K562 (cell line): ENCODE measurements around the gene UBE2J2. TPM values are rescaled to one million over a fixed set of nuclear protein-coding genes. Genes with fewer than 3 reads are reported as not detected.

Experiments used
- ARID1B ChIP-seq: fragments of 450-650 bp; IDR thresholded peaks from 2 replicates; pipeline ENCODE4 v1.6.1; 2016; ENCODE audit warnings: antibody characterized with exemption, mild to moderate bottlenecking, inconsistent platforms
- BRF1 ChIP-seq: IDR thresholded peaks from 3 replicates; pipeline ENCODE4 v1.6.1; 2011; ENCODE audit warnings: borderline replicate concordance, mild to moderate bottlenecking; ENCODE audit not compliant: insufficient read length; ENCODE audit errors: extremely low read depth
- KAT7 ChIP-seq: sonication (generic); formaldehyde crosslinking; IDR thresholded peaks from 2 replicates; pipeline ENCODE4 v1.8.0; 2022; ENCODE audit warnings: missing genetic modification reagents, mild to moderate bottlenecking, borderline replicate concordance
- NR2C2 ChIP-seq, 2 experiments: fragments of 200-800 bp in 1 of 2; sonication (Bioruptor generic) in 1 of 2; sonication (generic) in 1 of 2; formaldehyde crosslinking in 1 of 2; IDR thresholded peaks; 2 replicates each; pipeline versions ENCODE4 v1.6.1 to v1.8.0; 2016 to 2022; ENCODE audit warnings: mild to moderate bottlenecking in 1 of 2, missing compliant biosample characterization in 1 of 2, missing genetic modification characterization in 1 of 2, missing genetic modification reagents in 1 of 2
- NRF1 ChIP-seq, 2 experiments: fragments of 450-650 bp; IDR thresholded peaks in 1 of 2; conservative IDR thresholded peaks in 1 of 2; 2 replicates each; pipeline ENCODE4 v1.6.1; 2014; ENCODE audit warnings: mild to moderate bottlenecking in 2 of 2
- PHB2 ChIP-seq: fragments of 450-650 bp; IDR thresholded peaks from 2 replicates; pipeline ENCODE4 v1.6.1; 2017; ENCODE audit warnings: low read depth
- REST ChIP-seq, 2 experiments: fragments of 450-650 bp; formaldehyde crosslinking in 1 of 2; IDR thresholded peaks; 2 replicates each; pipeline versions ENCODE4 v1.4.0 to v1.6.1; 2014 to 2020; ENCODE audit warnings: mild to moderate bottlenecking in 2 of 2, borderline replicate concordance in 1 of 2, low read depth in 1 of 2
- SIN3B ChIP-seq: fragments of 450-650 bp; IDR thresholded peaks from 2 replicates; pipeline ENCODE4 v1.6.1; 2017; ENCODE audit warnings: low read depth, mild to moderate bottlenecking, moderate library complexity
- SREBF2 ChIP-seq: sonication (generic); formaldehyde crosslinking; IDR thresholded peaks from 2 replicates; pipeline ENCODE4 v1.4.0; 2020; ENCODE audit warnings: mild to moderate bottlenecking, missing genetic modification reagents
- TAF7 ChIP-seq: fragments of 450-650 bp; IDR thresholded peaks from 2 replicates; pipeline ENCODE4 v1.6.1; 2016; ENCODE audit warnings: missing genetic modification characterization, missing compliant biosample characterization
- TGIF2 ChIP-seq: sonication (generic); formaldehyde crosslinking; IDR thresholded peaks from 2 replicates; pipeline ENCODE4 v1.8.1; 2022; ENCODE audit warnings: mild to moderate bottlenecking, missing genetic modification reagents, moderate library complexity
- THRAP3 ChIP-seq: fragments of 450-650 bp; IDR thresholded peaks from 2 replicates; pipeline ENCODE4 v1.6.1; 2016; ENCODE audit warnings: mild to moderate bottlenecking, inconsistent platforms, borderline replicate concordance
- polyA plus RNA-seq, 8 experiments: library from polyadenylated mRNA; depleted of rRNA in 4 of 8; stranded (reverse) in 5 of 8; unstranded in 3 of 8; fragments of >200 nt; fragmentation: Nextera tagmentation in 2 of 8; fragmentation: Illumina TruSeq in 1 of 8; extraction: Ambion mirVana in 2 of 8; extraction: Trizol in 1 of 8; gene quantifications; 2 replicates each; pipeline versions ENCODE4 v1.2.1 to v1.2.3, GENCODE V29; 2011 to 2014; ENCODE audit warnings: inconsistent platforms in 1 of 8, missing spikeins in 1 of 8
- total RNA-seq, 7 experiments: library from RNA; depleted of rRNA in 6 of 7; stranded (reverse); fragments of >200 nt in 6 of 7; fragmentation: Illumina TruSeq in 2 of 7; extraction: Trizol in 2 of 7; gene quantifications; 2 replicates each; pipeline versions ENCODE4 v1.2.1 to v1.2.3, GENCODE V29; 2011 to 2021; ENCODE audit warnings: low replicate concordance in 1 of 7
- TF ChIP-seq, protein P1 (sequence below): sonication (generic); formaldehyde crosslinking; IDR thresholded peaks from 2 replicates; pipeline ENCODE4 v1.8.0; 2022; ENCODE audit warnings: mild to moderate bottlenecking, missing genetic modification reagents
- TF ChIP-seq, protein P2 (sequence below): fragments of 450-650 bp; IDR thresholded peaks from 2 replicates; pipeline ENCODE4 v1.7.0; 2016; ENCODE audit warnings: borderline replicate concordance

UBE2J2 gene
- total and polyA plus RNA-seq, 9 of the 15 experiments (the other 6 are each of a cell fraction or from before 2014, with no cell fraction given): 0.93 to 112 (median 75.5) TPM

DNA sequence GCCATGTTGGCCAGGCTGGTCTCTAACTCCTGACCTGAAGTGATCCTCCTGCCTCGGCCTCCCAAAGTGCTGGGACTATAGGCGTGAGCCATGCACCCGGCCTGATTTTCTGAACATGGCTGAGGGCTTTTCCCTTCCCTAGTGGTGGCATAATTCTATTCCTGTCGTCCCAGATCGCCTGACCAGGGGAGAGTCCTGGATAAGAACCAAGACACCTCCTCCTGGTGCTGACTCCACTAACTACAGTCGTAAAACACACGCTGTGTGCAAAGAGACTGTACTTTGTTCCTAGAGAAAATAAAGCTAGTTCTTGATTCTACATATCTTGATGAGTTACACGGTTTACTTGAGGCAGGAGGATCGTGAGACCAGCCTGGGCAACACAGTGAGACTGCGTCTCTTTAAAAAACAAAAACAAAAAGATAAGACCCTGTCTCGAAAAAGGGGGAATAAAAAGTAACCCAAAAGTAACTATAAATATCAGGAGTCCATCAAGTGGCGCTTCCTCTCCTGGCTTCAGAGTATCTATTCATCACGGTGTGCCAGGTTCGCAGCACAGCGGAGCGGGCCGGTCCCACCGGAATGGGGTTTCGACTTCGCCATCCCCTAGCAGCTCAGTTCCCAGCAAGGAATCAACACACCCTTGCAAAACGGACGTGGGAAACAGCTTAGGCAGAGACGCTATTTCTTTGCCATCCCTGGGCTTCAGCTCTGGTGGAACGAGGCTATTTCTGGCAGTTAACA, 42.8 kb downstream of the UBE2J2 start (continued):
- TF ChIP-seq, protein P1, sequence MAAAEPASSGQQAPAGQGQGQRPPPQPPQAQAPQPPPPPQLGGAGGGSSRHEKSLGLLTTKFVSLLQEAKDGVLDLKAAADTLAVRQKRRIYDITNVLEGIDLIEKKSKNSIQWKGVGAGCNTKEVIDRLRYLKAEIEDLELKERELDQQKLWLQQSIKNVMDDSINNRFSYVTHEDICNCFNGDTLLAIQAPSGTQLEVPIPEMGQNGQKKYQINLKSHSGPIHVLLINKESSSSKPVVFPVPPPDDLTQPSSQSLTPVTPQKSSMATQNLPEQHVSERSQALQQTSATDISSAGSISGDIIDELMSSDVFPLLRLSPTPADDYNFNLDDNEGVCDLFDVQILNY (CRISPR knock-in tag): 0 out of 2 replicates have a peak, but pooled peaks have one; percentile 38
- TF ChIP-seq TAF7 (tag) (0 out of 2 replicates have a peak, but pooled peaks have one; percentile 15), REST (IDR thresholded peaks at IDR 0.05; ENCODE audit: borderline replicate concordance) (peak; percentile 22; the same call in 1 of the 2 replicates), REST (CRISPR knock-in tag; IDR thresholded peaks at IDR 0.05; ENCODE audit: low read depth) (no peak), TGIF2 (CRISPR knock-in tag) (no peak), SREBF2 (CRISPR knock-in tag) (no peak), ARID1B (peak; percentile 15; the same call in 1 of the 2 replicates), NRF1 (conservative IDR thresholded peaks at IDR 0.05 in 1 of 2, IDR thresholded peaks at IDR 0.05 in 1 of 2) (peak in 1 of 2 experiments; percentile 79; a peak in 2 of 4 replicates), NR2C2 (CRISPR knock-in tag; IDR thresholded peaks at IDR 0.05) (0 out of 2 replicates have a peak, but pooled peaks have one; percentile 24), NR2C2 (tag; IDR thresholded peaks at IDR 0.05) (no peak), SIN3B (no peak), PHB2 (no peak), THRAP3 (0 out of 2 replicates have a peak, but pooled peaks have one; percentile 59), BRF1 (no peak), KAT7 (CRISPR knock-in tag) (0 out of 2 replicates have a peak, but pooled peaks have one; percentile 60)
- TF ChIP-seq, protein P2, sequence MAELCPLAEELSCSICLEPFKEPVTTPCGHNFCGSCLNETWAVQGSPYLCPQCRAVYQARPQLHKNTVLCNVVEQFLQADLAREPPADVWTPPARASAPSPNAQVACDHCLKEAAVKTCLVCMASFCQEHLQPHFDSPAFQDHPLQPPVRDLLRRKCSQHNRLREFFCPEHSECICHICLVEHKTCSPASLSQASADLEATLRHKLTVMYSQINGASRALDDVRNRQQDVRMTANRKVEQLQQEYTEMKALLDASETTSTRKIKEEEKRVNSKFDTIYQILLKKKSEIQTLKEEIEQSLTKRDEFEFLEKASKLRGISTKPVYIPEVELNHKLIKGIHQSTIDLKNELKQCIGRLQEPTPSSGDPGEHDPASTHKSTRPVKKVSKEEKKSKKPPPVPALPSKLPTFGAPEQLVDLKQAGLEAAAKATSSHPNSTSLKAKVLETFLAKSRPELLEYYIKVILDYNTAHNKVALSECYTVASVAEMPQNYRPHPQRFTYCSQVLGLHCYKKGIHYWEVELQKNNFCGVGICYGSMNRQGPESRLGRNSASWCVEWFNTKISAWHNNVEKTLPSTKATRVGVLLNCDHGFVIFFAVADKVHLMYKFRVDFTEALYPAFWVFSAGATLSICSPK: peak; percentile 41; the same call in 1 of the 2 replicates
